Measurements from ENCODE around the gene FAM53B.
"Not testable (repeated sequence)": the region's sequence is repeated elsewhere in the genome, so short reads cannot be mapped to it uniquely, and the experiment has no call there.

The FAM53B gene

DNA sequence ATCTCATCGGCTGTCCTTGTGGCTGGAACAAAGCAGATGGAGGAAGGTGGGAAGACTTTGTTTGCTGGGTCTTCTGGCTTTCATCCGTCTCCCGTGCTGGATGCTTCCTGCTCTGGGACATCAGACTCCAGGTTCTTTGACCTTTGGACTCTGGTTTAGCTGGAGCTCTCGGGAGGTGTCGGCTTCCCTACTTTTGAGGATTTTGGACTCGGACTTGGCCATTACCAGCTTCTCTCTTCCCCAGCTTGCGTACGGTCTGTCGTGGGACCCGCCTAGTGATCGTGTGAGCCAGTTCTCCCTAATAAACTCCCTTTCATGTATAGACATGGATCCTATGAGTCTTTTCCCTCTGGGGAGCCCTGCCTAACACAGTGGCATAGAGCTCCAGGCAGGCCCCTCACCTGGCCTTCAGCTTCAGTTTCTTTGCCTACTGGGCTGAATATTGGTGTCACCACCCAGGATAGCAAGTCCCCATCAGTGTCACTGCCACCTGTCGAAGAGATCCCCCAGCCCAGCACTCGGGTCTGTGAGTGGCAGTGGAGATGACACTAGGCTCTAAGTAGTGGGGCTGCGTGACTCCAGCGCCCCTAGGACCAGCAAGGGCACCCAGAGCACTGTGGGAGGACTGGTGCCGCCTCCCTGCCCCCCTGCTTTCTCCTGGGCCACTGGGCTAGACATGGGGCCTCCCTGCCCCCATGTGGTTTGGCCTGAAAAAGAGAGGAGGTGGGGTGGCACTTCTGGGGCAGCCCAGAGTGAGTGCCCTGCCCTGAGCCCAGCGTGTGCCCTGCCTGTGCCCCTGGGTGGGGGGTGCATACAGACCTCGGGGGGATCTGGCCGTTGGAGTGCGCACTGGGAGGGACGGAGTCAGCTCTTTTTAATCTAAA is 147.0 kb downstream of the FAM53B start:
- DNase-seq (ENCODE audit: low read depth): no peak

- no peak for DNase-seq (ENCODE audit: low read depth)
These were observed 147.9 kb downstream of the FAM53B start for GRCh38 chr10:124596116-124596785.

- DNase-seq (ENCODE audit: low read depth): no peak
These were observed 148.9 kb downstream of the FAM53B start for GRCh38 chr10:124595143-124595883.

DNA sequence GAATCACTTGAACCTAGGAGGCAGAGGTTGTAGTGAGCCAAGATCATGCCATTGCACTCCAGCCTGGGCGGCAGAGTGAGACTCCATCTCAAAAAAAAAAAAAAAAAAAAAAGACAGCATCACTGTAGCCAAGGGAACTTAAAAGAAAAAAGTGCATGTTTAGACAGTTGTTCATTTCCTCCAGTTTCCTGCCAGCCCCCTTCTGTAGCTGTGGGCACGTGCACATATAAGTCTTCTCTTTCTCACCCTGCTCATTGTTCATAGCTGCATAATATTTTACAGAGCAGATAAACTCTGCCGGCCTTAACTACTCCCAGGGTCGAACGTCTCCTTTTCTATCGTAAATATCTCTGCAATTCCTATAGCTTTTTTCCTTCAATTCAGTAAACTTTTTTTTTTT is 149.9 kb downstream of the FAM53B start:
- no peak for DNase-seq (ENCODE audit: low read depth)

GRCh38 chr10:124593431-124593985 is 150.7 kb downstream of the FAM53B start:
- no peak for DNase-seq (ENCODE audit: low read depth)

DNA sequence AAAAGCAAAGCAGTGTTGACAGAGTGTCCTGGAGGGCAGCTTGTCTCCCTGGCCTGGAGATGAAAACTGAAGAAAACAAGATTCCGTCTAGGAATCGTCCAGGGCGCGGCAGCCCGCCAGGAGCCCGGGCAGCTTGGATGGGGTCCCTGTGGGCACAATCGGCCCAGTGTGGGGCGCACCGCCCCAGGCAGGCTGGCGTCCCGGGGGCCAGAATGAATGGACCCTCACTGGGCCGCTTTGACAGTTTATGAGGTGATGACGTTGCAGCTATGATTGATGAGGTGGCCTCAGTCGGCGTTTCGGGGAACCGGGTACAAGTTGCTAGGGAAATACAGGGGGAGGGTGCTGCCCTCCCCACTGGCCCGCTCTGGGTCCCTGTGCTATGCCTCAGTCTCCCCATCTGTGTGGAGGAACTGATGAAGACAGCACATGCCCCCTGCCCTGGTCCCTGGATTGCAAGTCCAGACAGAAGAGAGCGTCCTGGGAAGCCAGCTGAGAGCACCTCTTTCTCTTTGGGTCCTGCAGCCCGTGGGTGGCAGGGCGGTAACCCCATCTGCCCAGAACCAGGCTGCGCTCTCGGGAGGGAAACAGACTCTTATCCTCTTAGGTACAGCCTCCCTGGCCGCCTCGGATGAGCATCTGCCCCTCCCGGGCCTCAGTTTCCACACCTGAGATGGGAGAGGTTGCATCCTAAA is 151.3 kb downstream of the FAM53B start:
- no peak for DNase-seq (ENCODE audit: low read depth)

DNA sequence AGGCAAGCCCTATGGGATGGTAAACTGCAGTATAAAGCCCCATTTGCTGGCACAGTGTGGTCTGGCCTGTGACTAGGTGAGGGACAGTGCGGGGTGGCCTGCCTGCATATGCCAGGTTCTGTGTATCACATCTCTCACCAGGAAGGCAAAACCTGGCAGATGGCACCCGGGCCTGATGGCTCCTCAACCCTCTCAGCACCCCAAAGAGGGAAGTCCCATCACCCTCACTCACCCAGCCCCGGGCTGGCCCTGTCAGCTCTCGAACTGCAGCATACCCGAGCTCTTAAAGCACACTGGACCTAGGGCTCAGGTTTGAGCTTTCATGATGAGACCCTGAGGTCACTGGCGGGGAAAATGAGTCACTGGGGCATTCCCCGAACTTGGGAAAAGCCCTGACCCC is 152.1 kb downstream of the FAM53B start:
- DNase-seq (ENCODE audit: low read depth): no peak

- DNase-seq (ENCODE audit: low read depth): no peak
These were observed 153.1 kb downstream of the FAM53B start for GRCh38 chr10:124591123-124591495.

GRCh38 chr10:124590216-124591122 is 153.7 kb downstream of the FAM53B start:
- no peak for DNase-seq (ENCODE audit: low read depth)

DNA sequence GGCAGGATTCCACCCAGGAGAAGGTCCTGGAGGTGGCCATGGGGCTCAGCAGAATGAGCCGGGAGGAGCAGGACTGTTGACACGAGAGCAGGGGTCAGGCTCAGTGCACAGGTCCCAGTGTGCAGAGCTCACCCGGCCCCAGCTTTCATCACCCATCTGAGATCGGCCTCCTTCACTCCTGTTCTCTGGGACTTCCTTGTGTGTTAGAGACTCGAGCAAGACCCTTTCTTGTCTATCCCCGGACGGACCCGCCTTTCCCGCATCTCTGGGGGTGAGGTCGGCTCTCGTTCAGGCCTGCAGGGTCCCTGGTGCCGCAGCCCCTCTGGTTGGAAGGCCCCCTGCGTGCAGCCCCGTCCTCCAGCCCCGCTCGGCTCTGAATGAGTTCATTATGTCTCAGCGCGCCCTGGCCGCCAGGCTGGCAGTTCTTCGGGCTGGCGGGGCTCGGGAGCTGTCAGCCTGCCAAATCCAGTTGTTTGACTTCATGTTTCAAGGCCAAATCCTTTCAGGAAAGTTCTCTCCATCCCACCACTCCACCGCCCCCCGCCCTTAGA is 154.6 kb downstream of the FAM53B start:
- DNase-seq (ENCODE audit: low read depth): no peak

- no peak for DNase-seq (ENCODE audit: low read depth)
These were observed 155.3 kb downstream of the FAM53B start for GRCh38 chr10:124588736-124589490.

DNA sequence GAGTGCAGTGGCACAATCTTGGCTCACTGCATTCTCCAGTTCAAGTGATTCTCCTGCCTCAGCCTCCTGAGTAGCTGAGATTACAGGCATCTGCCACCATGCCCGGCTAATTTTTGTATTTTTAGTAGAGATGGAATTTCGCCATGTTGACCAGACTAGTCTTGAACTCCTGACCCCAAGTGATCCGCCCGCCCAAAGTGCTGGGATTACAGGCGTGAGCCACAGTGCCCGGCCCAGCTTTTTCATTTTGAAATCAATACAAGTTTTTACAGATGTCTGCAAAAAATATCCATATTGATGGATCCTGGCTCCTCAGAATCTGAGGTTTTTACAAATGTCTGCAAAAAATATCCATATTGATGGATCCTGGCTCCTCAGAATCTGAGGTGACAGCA is 155.8 kb downstream of the FAM53B start:
- not testable (repeated sequence) for DNase-seq (ENCODE audit: low read depth)

GRCh38 chr10:124587811-124588211 is 156.4 kb downstream of the FAM53B start:
- no peak for DNase-seq (ENCODE audit: low read depth)

DNA sequence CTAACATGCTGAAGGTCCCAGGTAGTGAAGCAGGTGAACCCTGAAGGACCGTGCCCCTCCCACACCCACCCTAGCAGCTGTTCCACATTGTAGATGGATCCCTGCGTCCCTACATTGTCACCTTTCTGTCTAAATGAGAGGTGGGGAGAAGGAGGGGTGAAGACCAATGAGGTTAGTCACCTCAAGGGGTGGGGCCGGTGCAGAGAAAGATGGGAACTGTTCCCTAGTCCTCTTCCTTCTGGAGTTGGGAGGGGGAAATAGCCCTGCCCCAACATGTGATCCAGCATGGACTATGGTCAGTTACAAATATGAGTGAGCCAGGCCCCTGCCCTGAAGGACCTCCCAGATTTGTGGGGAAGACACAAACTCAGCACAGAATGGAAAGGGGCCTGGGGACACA is 158.0 kb downstream of the FAM53B start:
- no peak for DNase-seq (ENCODE audit: low read depth)

DNA sequence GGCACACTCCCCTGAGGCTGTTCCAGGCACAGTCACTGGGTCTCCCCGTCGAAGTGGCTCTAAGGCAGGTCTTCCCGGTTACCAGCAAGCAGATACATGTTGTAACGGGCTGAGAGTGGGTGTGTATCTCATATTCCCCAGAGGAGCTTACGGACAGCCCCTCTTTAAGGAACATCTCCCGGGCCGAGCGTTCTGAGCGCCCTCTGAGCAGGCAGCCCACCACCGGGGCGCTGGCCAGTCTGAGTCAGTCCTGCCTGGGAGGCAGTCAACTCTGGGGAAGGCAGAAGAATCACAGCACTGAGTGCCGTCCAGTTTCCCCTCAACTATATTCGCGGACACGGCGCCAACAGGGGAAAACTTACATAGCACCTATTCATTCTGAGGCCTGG is 165.2 kb downstream of the FAM53B start:
- DNase-seq (ENCODE audit: low read depth): no peak

DNA sequence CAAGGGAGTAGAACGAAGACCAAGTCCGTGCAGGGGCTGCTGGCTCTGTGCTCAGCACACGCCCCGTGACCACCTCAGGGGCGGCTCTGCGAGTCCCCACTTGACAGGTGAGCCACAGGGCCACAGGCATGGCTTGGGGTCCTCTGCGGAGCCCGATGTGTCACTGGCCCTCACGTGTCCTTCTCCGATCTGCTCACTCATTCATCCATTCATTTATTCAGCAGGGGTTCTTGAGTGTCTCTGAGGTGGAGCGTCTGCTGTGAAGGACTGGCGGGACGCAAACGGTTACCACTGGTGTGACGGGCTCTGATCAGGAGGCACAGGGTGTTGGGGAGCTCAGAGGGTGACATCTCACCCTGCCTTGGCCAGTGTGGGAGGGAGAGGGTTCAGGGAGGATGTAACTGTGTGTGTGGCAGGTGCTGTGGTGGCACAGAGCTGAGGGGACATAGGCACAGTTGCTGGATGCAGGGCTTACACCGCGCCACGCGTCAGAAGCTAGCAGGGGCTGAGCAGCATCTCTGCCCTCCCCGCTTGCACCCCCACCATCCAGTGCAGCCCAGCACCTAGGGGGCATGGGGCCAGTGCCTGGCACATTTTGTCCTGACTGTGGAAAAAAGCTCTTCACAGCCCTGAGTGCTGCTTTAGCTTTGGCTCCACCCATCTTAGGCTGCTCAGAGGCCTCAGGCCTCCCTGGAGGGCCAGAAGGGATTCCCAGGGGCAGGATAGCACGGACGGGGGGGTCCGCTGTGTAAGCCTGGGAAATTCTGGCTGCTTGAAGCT is 165.8 kb downstream of the FAM53B start:
- DNase-seq (ENCODE audit: low read depth): no peak

GRCh38 chr10:124577651-124578050 is 166.5 kb downstream of the FAM53B start:
- no peak for DNase-seq (ENCODE audit: low read depth)

DNA sequence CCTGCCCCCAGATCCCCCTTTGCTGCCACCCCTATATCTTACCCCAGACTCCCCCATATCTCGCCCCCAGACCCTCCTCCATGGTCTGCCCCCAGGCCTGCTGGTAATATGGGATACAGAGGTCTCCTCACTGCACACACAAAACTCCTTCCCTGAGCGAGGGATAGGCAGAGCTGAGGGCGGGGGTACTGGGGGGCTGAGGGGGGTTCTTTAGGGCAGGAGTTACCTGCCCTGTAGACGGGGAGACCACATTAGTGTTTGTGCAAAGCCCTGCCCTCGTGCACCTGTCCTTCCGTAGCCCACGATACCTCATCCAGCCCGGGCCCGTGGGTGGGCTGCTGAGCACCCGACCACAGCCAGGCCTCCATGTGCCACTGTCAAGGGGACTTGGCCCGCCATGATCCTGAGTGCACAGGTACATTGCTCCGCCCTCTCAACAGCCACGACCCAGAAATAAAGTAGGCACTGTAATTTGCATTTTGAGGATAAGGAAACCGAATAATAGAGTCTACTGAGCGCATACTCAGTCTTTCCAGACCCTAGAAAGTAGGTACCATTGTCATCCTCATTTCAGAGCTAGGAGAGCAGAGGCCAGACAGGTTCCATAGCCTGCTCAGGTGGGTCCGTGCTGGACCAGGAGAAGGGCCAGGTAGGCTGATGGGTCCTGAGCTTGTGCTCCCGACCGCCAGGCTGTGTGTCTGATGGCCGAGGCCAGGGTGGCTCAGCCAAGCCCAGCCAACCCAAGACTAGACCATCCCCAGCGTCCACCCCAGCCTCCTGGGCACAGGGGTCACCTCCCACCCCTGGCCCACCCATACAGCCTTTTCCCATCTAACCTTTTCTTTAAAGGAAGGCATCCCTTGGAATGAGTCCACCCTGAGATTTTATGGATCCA is 167.4 kb downstream of the FAM53B start:
- no peak for DNase-seq (ENCODE audit: low read depth)
